ENCODE data around the gene GDE1.
A peak's percentile ranks its signal among the peaks of the same experiment; 100 is the strongest.

The GDE1 gene

DNA sequence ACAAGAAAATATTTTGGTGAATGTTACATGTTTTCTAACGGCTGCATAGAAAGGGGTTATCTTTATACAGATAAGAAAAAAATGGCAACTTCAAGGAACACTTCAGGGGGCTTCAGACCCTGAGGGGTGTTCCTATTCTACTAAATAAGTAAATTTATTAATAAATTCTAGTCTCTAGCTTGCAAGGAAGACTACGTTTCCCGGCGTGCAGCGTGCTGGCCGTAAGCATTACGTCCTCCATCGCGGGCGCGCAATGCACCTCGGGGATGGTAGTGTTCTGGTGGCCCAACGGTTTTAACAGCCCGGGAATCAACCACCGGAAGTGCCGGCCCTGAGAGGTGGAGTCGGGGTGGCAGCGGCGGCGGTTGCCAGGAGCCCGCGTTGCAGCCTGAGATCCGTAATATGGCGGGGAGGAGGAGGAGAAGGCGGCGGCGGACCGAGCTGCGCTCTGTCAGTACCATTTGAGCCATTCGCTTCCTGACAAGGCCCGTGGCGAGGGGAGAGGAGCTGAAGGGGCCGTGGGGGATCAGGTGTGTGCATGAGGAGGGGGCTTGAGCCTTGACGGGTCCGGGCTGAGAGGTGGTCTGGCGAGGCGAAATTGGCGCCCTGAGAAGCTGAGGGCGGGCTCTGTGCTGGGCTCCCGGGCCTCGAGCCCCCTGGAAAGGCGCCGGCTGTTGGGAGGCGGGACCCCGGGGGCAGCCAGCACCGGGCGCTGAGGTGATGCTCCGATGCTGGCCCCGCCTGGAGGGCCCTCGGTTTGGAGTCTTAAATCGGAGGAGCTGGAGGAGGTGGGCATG is 1.9 kb upstream of the GDE1 start, which contains the start of gene CCP110:
CCP110 (plus strand) TSS at position 384 of the 797 bp plus-strand sequence. CDS start 3,940 bp downstream, outside the sequence.
- DNase-seq: peak; percentile 97

GRCh38 chr16:19523184-19523558 is 1.3 kb upstream of the GDE1 start:
- no peak for DNase-seq

- no peak for DNase-seq
Observed at GRCh38 chr16:19522760-19523159, 862 bp upstream of the GDE1 start.

DNA sequence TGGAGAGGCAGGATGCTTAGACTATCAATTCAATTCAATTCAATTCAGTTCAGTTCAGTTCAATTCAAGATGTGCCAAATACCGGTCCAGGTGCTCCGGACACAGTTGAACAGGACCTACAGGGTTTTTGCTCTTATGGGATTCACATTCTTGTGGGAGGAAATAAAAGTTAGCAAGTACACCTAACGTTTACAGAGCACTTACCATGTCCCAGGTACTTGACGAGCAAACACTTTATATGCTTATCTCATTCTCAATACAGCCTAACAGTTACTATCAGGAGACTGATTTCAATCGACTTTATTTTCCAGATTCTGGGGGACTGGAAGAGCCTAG is 467 bp upstream of the GDE1 start:
- DNase-seq: no peak

DNA sequence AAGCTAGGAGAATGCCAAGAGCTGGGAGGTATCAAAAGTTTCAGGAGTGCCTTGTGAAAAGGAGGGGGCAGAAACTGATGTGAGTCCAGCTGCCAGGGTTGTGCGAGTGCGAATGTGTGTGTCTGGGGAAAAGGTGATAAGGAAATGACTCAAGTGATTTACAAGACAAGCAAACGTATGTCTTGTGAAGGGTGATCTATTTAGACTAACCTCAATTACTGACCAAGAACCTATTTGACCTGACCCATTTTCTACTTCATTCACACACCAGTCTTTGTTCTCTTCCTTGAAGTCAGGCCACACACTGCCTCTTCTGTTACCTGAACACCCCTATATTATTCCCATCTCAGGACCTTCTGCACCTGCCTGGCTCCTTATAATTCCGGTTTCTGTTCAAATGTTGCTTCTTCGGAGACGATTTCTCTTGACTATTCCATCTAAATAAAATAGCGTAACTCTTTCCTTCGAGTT is 1.0 kb downstream of the GDE1 start:
- no peak for DNase-seq

- no peak for DNase-seq
Observed at GRCh38 chr16:19518388-19518787, 3.5 kb downstream of the GDE1 start.

DNA sequence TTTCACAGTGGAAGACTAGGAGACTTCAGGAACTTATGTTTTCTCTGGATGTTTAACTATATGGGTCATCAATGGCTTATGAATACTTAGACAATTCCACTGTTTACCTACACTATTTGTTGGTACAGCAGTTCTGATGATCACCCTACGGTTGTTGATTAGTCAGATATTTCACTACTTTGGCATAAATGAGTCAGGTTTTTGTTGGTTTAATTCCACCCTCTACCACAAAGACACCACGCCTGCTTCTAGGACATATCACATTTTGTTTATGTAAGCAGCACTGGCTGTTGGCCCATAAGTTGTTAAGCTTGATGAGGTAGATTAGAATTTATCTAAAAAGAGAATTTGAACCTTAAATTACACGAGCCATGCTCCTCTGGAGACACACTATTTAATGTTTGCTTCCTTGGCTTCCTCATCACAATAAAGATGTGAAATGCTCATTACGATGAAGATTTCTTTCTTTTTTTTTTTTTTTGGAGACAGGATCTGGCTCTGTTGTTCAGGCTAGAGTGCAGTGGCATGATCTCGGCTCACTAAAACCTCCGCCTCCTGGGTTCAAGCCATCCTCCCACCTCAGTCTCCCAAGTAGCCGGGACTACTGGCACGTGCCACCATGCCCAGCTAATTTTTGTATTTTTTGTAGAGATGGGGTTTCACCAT is 4.3 kb downstream of the GDE1 start:
- DNase-seq: no peak

- no peak for DNase-seq
Observed at GRCh38 chr16:19515757-19516156, 6.1 kb downstream of the GDE1 start.

DNA sequence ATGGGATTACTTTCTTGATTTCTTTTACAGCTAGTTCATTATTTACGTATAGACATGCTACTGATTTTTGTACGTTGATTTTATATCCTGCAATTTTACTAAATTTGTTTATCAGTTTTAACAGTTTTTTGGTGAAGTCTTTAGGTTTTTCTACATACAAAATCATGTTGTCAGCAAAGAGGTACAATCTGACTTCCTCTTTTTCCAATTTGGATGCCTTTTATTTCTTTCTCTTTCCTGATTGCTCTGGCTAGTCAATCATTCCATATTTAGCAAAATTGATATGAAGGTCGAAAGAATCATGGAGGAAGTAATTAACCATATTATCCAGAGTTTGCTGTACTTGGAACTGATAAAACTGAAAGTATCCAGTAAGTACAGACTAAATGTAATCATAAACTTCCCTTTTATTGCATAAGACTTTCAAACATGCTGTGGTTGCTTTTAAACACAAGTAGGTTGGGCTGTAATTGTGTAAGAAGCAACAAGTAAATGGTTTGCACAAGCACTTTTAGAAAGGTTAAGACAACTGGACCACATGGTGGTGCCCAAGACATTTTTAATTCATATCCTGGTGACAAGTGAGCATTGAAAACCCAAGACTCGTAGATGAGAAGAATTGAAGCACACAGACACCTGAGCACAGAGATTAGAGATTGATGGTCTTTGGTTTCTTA is 8.4 kb downstream of the GDE1 start:
- no peak for DNase-seq

DNA sequence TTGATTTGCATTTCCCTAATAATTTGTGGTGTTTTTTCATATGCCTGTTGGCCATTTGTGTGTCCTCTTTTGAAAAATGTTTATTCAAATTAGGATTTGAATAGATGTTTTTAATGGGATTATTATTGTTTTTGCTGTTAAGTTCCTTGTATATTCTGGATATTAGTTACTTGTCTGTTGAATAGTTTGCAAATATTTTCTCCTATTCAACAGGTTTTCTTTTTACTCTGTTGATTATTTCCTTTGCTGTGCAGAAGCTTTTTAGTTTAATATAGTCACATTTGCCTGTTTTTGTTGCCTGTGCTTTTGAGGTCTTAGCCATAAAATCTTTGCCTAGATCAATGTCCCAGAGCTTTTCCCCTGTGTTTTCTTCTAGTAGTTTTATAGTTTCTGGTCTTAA is 9.6 kb downstream of the GDE1 start:
- DNase-seq: no peak

DNA sequence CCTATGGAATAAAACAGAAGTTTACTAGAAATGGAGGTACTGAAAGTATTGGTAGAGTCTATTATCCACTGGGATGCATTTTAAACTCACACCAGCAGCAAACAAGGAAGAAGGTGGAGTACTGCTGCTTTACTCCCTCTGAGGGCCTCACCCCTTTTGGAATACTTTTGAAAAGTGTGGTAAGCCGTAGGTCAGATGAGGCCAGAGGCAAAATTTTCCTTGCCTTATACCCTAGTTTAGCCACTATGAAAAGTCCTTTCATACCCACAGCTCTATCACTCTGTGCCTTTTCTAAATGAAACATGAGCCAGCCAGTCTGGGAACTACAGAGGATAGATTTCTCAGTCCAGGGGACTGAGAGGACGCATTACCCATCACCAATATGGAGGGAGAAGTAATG is 14.0 kb downstream of the GDE1 start:
- DNase-seq: no peak

GRCh38 chr16:19506965-19507364 is 14.9 kb downstream of the GDE1 start:
- DNase-seq: no peak

GRCh38 chr16:19505600-19506303 is 16.1 kb downstream of the GDE1 start:
- DNase-seq: no peak

DNA sequence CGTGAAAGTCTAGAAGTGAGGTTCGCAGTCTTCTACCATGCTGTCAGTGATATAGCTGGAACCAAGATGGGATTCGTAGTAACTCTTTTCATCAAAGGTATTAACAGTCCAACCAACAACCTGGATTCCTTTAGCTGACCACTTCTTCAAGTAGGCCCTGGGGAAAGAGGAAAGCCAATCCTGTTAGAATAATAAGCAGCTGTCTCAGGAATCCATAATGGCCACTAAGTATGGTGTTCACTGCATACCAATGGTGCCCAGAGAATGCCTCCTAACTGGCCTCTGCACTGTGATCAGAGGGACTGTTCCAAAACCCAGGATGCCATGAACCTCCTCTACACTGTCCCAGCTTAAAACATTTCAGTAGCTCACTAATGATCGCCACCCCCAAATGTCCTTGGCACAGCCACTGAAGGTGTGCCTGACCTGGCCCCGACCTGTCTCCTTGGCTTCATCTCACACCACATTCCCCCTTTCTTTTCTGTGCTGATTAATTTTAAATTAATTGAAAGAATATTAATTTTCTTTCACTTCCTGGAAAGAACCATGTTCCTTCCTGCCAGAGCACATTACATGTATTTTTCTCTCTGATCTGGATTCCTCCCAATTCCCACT is 18.3 kb downstream of the GDE1 start:
- DNase-seq: no peak

DNA sequence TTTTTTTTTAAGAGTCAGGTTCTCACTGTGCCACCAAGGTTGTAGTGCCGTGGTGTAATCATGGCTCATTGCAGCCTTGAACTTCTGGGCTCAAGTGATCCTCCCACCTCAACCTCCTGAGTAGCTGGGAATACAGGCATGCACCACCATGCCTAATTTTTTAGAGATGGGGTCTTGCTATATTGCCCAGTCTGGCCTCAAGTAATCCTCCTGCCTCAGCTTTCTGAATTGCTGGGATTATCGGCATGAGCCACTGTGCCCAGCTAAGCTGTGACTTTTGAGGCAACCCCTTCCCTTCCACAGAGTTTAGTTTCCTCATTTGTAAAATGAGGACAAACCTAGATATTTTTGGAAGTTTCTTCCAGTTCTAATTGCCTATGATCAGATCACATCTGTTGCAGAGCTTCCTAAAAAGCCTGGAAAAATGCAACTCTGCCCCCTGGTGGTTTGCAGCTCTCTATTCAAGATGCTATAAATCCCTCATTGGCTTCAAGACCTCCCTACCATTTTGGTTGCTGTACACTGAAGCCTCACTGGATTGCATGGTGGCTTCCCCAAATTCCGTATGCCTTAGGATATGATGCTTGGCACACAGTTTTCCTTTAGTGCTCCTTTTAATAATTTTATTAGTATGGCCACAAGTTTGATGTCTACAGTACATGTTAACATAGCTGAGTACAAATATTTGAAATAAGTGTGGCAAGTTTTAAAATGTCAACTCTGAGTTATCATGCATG is 19.3 kb downstream of the GDE1 start:
- DNase-seq: peak; percentile 82

DNA sequence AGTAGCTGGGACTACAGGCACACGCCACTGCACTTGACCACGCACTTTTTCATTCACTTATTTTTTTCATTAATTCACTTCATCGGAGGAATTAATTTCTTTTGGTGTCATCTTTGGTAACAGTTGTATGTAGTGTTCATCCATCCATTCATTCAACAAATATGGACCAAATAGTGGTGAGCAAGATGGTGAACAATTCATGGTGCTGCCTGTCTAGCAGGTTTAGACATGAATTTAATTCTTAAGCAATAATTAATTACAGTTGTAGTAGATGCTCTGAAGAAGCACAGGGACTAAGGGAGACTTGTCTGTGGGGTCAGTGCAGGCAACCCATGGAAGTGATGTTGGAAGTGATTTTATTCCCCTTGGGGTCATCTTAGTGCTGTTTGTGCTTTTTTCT is 22.4 kb downstream of the GDE1 start:
- DNase-seq: no peak

DNA sequence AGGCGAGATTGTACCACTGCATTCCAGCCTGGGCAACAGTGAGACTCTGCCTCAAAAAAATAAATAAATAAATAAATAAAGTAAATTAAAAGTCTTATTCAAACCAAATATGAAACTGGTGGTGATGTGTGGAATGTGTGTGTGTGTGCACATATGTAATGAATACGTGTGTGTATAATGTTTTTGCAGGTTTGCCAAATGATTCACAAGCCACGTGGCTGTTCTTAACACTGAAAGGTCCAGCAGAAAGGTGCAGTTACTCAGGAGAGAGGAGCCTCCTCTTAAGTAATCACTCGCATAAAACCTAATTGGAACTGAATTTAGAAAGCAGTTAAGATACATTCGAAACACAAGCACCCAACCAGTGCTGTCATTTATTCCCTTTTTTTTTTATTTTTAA is 22.9 kb downstream of the GDE1 start:
- no peak for DNase-seq

DNA sequence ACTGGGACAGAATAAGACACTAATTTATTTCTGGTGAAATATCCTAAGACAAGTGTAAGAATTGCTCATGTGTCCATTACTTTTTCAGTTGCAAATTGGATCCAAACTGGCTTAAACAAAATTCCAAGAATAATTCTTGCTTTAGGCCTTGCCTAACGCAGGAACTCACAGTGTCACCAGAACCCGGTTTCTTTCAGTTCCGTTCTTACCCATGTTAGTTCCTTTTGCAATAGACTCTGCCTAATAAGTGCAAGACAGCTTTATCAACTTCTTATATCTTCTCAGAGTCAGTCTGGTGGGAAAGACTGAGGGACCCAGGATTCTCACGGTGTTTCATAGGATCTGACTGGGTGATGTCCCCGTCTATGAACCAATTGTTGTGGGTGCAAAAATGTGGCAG is 24.7 kb downstream of the GDE1 start:
- DNase-seq: no peak

- no peak for DNase-seq
Observed at GRCh38 chr16:19490619-19491018, 31.3 kb downstream of the GDE1 start.

DNA sequence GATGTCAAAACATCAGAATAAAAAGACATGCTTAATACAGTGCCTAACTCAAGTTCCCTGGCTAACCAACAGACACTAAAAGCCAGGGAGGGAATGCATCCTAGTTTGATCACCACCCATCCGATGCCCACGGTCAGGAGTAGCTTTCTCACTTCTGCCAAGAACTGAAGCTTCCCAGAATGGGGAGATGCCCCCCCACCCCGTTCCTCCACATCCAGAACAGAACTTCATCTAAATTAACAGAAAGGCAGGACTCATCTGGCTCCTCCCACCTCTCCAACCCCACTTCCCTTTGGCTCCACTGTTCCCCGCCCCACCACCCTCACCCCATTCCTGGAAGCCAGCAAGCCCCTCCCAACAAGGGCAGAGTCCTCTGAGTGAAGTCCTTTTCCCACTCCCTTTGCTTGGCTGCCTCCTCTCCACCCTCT is 33.7 kb downstream of the GDE1 start:
- no peak for DNase-seq

GRCh38 chr16:19486750-19487325 is 35.1 kb downstream of the GDE1 start:
- no peak for DNase-seq

GRCh38 chr16:19486051-19486450 is 35.8 kb downstream of the GDE1 start:
- no peak for DNase-seq
